IPS-15b (cell line): ENCODE data around the gene TBXAS1.

Experiments used
- H3K27me3 ChIP-seq: one replicate; pipeline ENCODE4 v1.6.1; 2013; ENCODE audit warnings: low read length; ENCODE audit not compliant: control insufficient read depth, insufficient read depth
- H3K36me3 ChIP-seq: one replicate; pipeline ENCODE4 v1.6.1; 2013; ENCODE audit warnings: low read length; ENCODE audit not compliant: control insufficient read depth, insufficient read depth
- H3K4me1 ChIP-seq: one replicate; pipeline ENCODE4 v1.6.1; 2013; ENCODE audit warnings: mild to moderate bottlenecking, low read length; ENCODE audit not compliant: control insufficient read depth, insufficient read depth
- H3K4me3 ChIP-seq: one replicate; pipeline ENCODE4 v1.5.1; 2013; ENCODE audit warnings: low read depth, low read length
- H3K9ac ChIP-seq: one replicate; pipeline ENCODE4 v1.6.1; 2013; ENCODE audit warnings: low read depth, mild to moderate bottlenecking, low read length
- H3K9me3 ChIP-seq: one replicate; pipeline ENCODE4 v1.6.1; 2013; ENCODE audit warnings: mild to moderate bottlenecking, low read length; ENCODE audit not compliant: control insufficient read depth, insufficient read depth

TBXAS1 gene

DNA sequence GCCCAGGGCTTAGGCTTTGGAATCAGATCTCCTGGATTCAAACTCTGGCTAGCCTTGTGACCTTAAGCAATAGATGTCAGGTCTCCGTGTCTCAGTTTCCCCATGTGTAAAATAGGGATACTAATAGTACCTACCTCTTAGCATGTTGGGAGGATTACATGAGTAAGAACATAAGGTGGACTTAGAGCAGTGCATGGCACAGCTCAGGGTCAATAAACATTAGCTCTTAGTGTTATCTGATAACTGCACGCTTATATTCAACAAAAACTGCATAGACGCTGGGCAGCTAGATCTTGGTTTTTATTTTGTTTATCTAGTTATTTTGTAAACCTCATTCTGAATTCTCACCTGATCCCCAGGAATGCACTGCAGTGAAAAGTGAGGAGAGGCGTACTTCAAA, 17.2 kb downstream of the TBXAS1 start:
- no peak overlapping the region for H3K4me3 ChIP-seq
- H3K36me3 ChIP-seq, result no peaks in the 10 kb centered on the region
- no peak overlapping the region for H3K9ac ChIP-seq
- no peaks in the 10 kb centered on the region for H3K4me1 ChIP-seq
- H3K9me3 ChIP-seq, result no peaks in the 10 kb centered on the region
- no peaks in the 10 kb centered on the region for H3K27me3 ChIP-seq

DNA sequence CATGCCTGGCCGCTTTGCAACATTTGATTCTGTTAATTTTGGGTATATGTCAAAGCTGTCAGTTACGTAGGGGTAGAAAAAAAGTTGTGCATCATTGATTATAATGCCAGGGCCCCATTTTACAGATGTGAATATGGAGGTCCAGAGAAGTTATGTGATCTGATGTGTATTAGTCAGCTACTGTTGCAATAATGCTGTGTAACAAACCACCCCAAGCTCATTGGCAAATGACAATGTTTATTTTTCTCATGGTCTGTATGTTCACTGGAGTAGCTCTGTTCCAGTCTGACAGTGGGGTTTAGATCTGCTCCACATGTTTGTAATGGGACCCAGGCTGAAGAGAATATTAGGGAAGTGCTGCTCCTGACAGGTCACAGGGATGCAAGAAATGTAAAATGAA, 19.2 kb downstream of the TBXAS1 start:
- no peaks in the 10 kb centered on the region for H3K27me3 ChIP-seq
- no peaks in the 10 kb centered on the region for H3K9me3 ChIP-seq
- no peak overlapping the region for H3K4me3 ChIP-seq
- no peak overlapping the region for H3K9ac ChIP-seq
- no peaks in the 10 kb centered on the region for H3K4me1 ChIP-seq
- H3K36me3 ChIP-seq, result no peaks in the 10 kb centered on the region

GRCh38 chr7:139850906-139851305, 21.8 kb downstream of the TBXAS1 start:
- H3K4me3 ChIP-seq, result no peak overlapping the region
- no peak overlapping the region for H3K9ac ChIP-seq
- no peaks in the 10 kb centered on the region for H3K36me3 ChIP-seq
- H3K27me3 ChIP-seq, result no peaks in the 10 kb centered on the region
- H3K9me3 ChIP-seq, result no peaks in the 10 kb centered on the region
- no peaks in the 10 kb centered on the region for H3K4me1 ChIP-seq

DNA sequence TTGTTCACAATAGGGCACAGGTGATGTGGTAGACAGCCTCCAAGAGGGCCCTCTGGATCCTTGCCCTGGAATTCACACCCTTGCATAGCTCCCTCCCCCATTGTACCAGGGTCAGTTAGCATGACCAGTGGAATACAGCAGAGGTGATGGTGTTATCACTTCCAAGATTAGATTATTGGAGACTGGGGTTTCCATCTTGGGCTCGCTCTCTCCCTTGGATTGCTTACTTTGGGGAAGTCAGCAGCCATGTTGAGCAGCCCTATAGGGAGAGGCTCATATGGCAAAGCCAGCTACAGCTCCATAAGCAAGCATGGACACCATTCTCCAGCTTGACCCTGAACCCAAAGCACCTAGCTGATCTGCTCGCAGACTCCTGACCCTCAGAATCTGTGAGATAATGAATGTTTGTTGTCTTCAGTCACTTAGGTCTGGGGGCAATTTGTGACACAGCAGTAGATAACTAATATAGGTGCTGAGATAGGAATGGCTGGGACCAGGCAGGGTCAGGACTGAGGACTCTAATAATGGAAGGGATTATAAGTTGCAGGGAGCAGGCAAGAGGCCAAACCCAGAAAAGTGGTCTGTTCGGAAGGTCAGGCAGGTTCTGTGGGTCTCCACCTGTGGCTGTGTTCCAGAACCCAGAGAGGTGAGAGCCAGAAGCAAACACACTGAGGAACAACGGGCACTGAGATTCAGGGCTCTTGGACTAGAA, 22.9 kb downstream of the TBXAS1 start:
- Histone ChIP-seq H3K9me3 (no peaks in the 10 kb centered on the region), H3K4me1 (no peaks in the 10 kb centered on the region), H3K27me3 (no peaks in the 10 kb centered on the region), H3K4me3 (no peak overlapping the region), H3K9ac (no peak overlapping the region), H3K36me3 (no peaks in the 10 kb centered on the region)

- H3K4me1 ChIP-seq, result no peaks in the 10 kb centered on the region
- no peaks in the 10 kb centered on the region for H3K36me3 ChIP-seq
- no peak overlapping the region for H3K4me3 ChIP-seq
- H3K9ac ChIP-seq, result no peak overlapping the region
- no peaks in the 10 kb centered on the region for H3K9me3 ChIP-seq
- no peaks in the 10 kb centered on the region for H3K27me3 ChIP-seq
Measured at GRCh38 chr7:139852482-139852845, 23.4 kb downstream of the TBXAS1 start.

GRCh38 chr7:139853506-139854123, 24.6 kb downstream of the TBXAS1 start:
- Histone ChIP-seq H3K9ac (no peak overlapping the region), H3K36me3 (no peaks in the 10 kb centered on the region), H3K4me1 (no peaks in the 10 kb centered on the region), H3K27me3 (no peaks in the 10 kb centered on the region), H3K4me3 (no peak overlapping the region), H3K9me3 (no peaks in the 10 kb centered on the region)

DNA sequence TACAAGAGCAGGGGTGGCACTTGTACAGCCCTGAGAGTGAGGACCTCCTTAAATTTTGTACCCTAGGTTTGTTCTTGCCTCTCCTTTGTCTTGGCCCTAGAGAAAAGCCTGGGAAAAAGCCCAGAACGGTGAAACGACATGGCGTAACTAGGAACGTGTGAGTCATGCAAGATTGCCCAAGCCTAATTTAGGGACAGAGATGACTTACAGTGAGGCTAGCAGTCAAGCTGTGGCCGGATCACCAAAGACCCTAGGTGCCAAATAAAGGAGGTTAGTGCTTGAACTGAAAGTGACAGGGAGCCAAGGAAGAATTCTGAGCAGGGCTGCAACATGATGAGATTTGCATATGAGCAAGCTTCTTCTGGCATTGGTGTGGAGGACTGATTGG, 25.1 kb downstream of the TBXAS1 start:
- H3K27me3 ChIP-seq, result no peaks in the 10 kb centered on the region
- H3K4me3 ChIP-seq, result no peak overlapping the region
- no peaks in the 10 kb centered on the region for H3K9me3 ChIP-seq
- H3K9ac ChIP-seq, result no peak overlapping the region
- H3K4me1 ChIP-seq, result no peaks in the 10 kb centered on the region
- H3K36me3 ChIP-seq, result no peaks in the 10 kb centered on the region

GRCh38 chr7:139854803-139855497, 25.9 kb downstream of the TBXAS1 start:
- no peak overlapping the region for H3K4me3 ChIP-seq
- H3K9ac ChIP-seq, result no peak overlapping the region
- H3K36me3 ChIP-seq, result no peaks in the 10 kb centered on the region
- no peaks in the 10 kb centered on the region for H3K9me3 ChIP-seq
- H3K4me1 ChIP-seq, result no peaks in the 10 kb centered on the region
- no peaks in the 10 kb centered on the region for H3K27me3 ChIP-seq

- H3K4me1 ChIP-seq, result no peaks in the 10 kb centered on the region
- H3K9me3 ChIP-seq, result no peaks in the 10 kb centered on the region
- H3K36me3 ChIP-seq, result no peaks in the 10 kb centered on the region
- no peak overlapping the region for H3K4me3 ChIP-seq
- no peak overlapping the region for H3K9ac ChIP-seq
- H3K27me3 ChIP-seq, result no peaks in the 10 kb centered on the region
Measured at GRCh38 chr7:139855498-139856270, 26.6 kb downstream of the TBXAS1 start.

GRCh38 chr7:139857791-139858190, 28.7 kb downstream of the TBXAS1 start:
- Histone ChIP-seq H3K36me3 (no peaks in the 10 kb centered on the region), H3K9me3 (no peaks in the 10 kb centered on the region), H3K27me3 (no peaks in the 10 kb centered on the region), H3K4me1 (no peaks in the 10 kb centered on the region), H3K4me3 (no peak overlapping the region), H3K9ac (no peak overlapping the region)

DNA sequence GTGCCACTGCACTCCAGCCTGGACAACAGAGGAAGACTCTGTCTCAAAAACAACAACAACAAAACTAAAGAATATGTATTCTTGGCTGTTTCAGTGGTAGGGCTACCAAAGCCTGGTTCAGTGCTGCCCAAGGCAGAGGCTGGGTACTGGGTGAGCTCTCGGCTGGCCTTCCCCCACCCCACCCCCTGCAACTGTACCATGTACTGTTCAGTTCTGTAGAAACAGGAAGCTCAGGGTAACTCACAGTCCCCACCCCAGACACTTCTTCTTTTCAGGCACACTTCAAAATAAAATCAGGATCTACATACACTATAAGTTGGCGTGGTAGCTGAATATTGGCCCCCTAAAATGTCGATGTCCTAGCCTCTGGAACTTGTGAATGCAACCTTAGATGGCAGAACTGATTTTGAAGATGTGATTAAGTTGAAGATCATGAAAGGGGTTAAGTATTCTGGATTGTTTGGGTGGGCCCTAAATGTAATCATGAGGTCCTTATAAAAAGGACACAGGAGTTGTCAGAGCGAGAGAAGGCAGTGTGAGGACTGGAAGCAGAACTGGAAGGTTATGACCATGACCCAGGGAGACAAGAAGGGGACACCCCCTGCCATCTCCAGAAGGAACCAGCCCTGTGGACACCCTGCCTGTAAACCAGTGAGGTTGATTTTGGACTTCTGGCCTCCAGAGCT, 31.2 kb downstream of the TBXAS1 start:
- Histone ChIP-seq H3K4me3 (no peak overlapping the region), H3K9ac (no peak overlapping the region), H3K9me3 (no peaks in the 10 kb centered on the region)

More for the DNA sequence above, 31.2 kb downstream of the TBXAS1 start:
- Histone ChIP-seq H3K36me3 (no peaks in the 10 kb centered on the region), H3K4me1 (no peaks in the 10 kb centered on the region), H3K27me3 (no peaks in the 10 kb centered on the region)
